ACC112 (cell line): ENCODE results near the gene KRT5.

Source experiments
- H2AFZ ChIP-seq: fragments of 200-600 bp; sonication (generic); one replicate; pipeline ENCODE4 v1.6.0; 2017; ENCODE audit warnings: antibody characterized with exemption, low read length; ENCODE audit not compliant: unreplicated experiment
- H3K27ac ChIP-seq: fragments of 200-600 bp; sonication (generic); 2 replicates; pipeline ENCODE4 v1.5.1; 2014; ENCODE audit warnings: low read depth, mild to moderate bottlenecking, antibody characterized with exemption, low read length, moderate library complexity
- H3K27me3 ChIP-seq: fragments of 200-600 bp; sonication (generic); 2 replicates; pipeline ENCODE4 v1.6.1; 2014; ENCODE audit warnings: mild to moderate bottlenecking, antibody characterized with exemption, low read length, moderate library complexity, mixed read lengths; ENCODE audit not compliant: insufficient read depth
- H3K36me3 ChIP-seq: fragments of 200-600 bp; sonication (generic); 2 replicates; pipeline ENCODE4 v1.6.1; 2016; ENCODE audit warnings: mild to moderate bottlenecking, antibody characterized with exemption, low read length, moderate library complexity, mixed read lengths; ENCODE audit not compliant: insufficient read depth
- H3K4me1 ChIP-seq: fragments of 200-600 bp; sonication (generic); one replicate; pipeline ENCODE4 v1.6.1; 2016; ENCODE audit warnings: low read length, mixed read lengths; ENCODE audit not compliant: insufficient read depth, unreplicated experiment, control insufficient read depth
- H3K4me3 ChIP-seq: fragments of 200-600 bp; sonication (generic); 2 replicates; pipeline ENCODE4 v1.5.1; 2014; ENCODE audit warnings: mild to moderate bottlenecking, low read depth, low read length
- H3K79me2 ChIP-seq: fragments of 200-600 bp; sonication (generic); one replicate; pipeline ENCODE4 v1.6.0; 2016; ENCODE audit warnings: low read length; ENCODE audit not compliant: control insufficient read depth, unreplicated experiment, insufficient read depth

Gene KRT5

GRCh38 chr12:52519826-52520662 lies at the start of gene KRT5:
Gene KRT5 (minus strand): TSS chr12:52520394. CDS start chr12:52520296, 98 bp downstream.
- Histone ChIP-seq H3K4me1 (peaks cover 6% of the 10 kb centered on the region), H2AFZ (no peak within 1 kb of the TSS), H3K4me3 (no peak within 1 kb of the TSS), H3K36me3 (no peaks in the 10 kb centered on the region), H3K27me3 (no peaks in the 10 kb centered on the region), H3K27ac (no peak within 1 kb of the TSS), H3K79me2 (no peaks in the 10 kb centered on the region)

GRCh38 chr12:52568111-52568510 lies 47.9 kb upstream of the KRT5 start:
- H2AFZ ChIP-seq = no peak overlapping the region
- H3K27ac ChIP-seq = no peak overlapping the region
- no peaks in the 10 kb centered on the region for H3K4me1 ChIP-seq
- H3K36me3 ChIP-seq = no peaks in the 10 kb centered on the region
- no peak overlapping the region for H3K4me3 ChIP-seq
- peaks cover 88% of the 10 kb centered on the region for H3K27me3 ChIP-seq
- H3K79me2 ChIP-seq = no peaks in the 10 kb centered on the region

- H3K27ac ChIP-seq = no peak overlapping the region
- no peaks in the 10 kb centered on the region for H3K4me1 ChIP-seq
- no peak overlapping the region for H2AFZ ChIP-seq
- no peak overlapping the region for H3K4me3 ChIP-seq
- H3K27me3 ChIP-seq = peaks cover 84% of the 10 kb centered on the region
- no peaks in the 10 kb centered on the region for H3K79me2 ChIP-seq
- H3K36me3 ChIP-seq = no peaks in the 10 kb centered on the region
These were observed 46.7 kb upstream of the KRT5 start for GRCh38 chr12:52566847-52567291.

GRCh38 chr12:52564582-52564981 lies 44.4 kb upstream of the KRT5 start:
- Histone ChIP-seq H3K79me2 (no peaks in the 10 kb centered on the region), H3K36me3 (no peaks in the 10 kb centered on the region), H3K4me3 (no peak overlapping the region), H3K27me3 (peaks cover 83% of the 10 kb centered on the region), H3K27ac (no peak overlapping the region), H2AFZ (no peak overlapping the region), H3K4me1 (no peaks in the 10 kb centered on the region)

GRCh38 chr12:52561880-52562449 lies 41.8 kb upstream of the KRT5 start:
- H2AFZ ChIP-seq = no peak overlapping the region
- H3K27ac ChIP-seq = no peak overlapping the region
- H3K79me2 ChIP-seq = no peaks in the 10 kb centered on the region
- peaks cover 89% of the 10 kb centered on the region for H3K27me3 ChIP-seq
- H3K36me3 ChIP-seq = no peaks in the 10 kb centered on the region
- no peak overlapping the region for H3K4me3 ChIP-seq
- no peaks in the 10 kb centered on the region for H3K4me1 ChIP-seq

GRCh38 chr12:52559979-52560378 lies 39.8 kb upstream of the KRT5 start:
- H3K27ac ChIP-seq = no peak overlapping the region
- no peak overlapping the region for H2AFZ ChIP-seq
- H3K27me3 ChIP-seq = peaks cover 84% of the 10 kb centered on the region
- no peaks in the 10 kb centered on the region for H3K36me3 ChIP-seq
- no peaks in the 10 kb centered on the region for H3K79me2 ChIP-seq
- no peaks in the 10 kb centered on the region for H3K4me1 ChIP-seq
- no peak overlapping the region for H3K4me3 ChIP-seq

GRCh38 chr12:52558781-52559445 lies 38.7 kb upstream of the KRT5 start:
- Histone ChIP-seq H3K27ac (no peak overlapping the region), H3K4me1 (no peaks in the 10 kb centered on the region), H3K79me2 (no peaks in the 10 kb centered on the region), H3K36me3 (no peaks in the 10 kb centered on the region), H2AFZ (no peak overlapping the region), H3K27me3 (peaks cover 84% of the 10 kb centered on the region), H3K4me3 (no peak overlapping the region)

- no peaks in the 10 kb centered on the region for H3K79me2 ChIP-seq
- H3K4me3 ChIP-seq = no peak overlapping the region
- peaks cover 81% of the 10 kb centered on the region for H3K27me3 ChIP-seq
- no peak overlapping the region for H2AFZ ChIP-seq
- no peaks in the 10 kb centered on the region for H3K36me3 ChIP-seq
- H3K27ac ChIP-seq = no peak overlapping the region
- no peaks in the 10 kb centered on the region for H3K4me1 ChIP-seq
These were observed 37.3 kb upstream of the KRT5 start for GRCh38 chr12:52557476-52557875.

- Histone ChIP-seq H3K27me3 (peaks cover 83% of the 10 kb centered on the region), H3K79me2 (no peaks in the 10 kb centered on the region), H3K36me3 (no peaks in the 10 kb centered on the region), H3K4me3 (no peak overlapping the region), H3K27ac (no peak overlapping the region), H3K4me1 (peaks cover 4% of the 10 kb centered on the region), H2AFZ (no peak overlapping the region)
These were observed 35.4 kb upstream of the KRT5 start for GRCh38 chr12:52555577-52555976.

- Histone ChIP-seq H3K79me2 (no peaks in the 10 kb centered on the region), H3K4me3 (no peak within 1 kb of the TSS), H3K4me1 (peaks cover 4% of the 10 kb centered on the region), H3K27ac (no peak within 1 kb of the TSS), H2AFZ (no peak within 1 kb of the TSS), H3K27me3 (peaks cover 82% of the 10 kb centered on the region), H3K36me3 (no peaks in the 10 kb centered on the region)
These were observed 32.5 kb upstream of the KRT5 start, which contains the start of gene KRT71 for GRCh38 chr12:52552681-52553195. Gene KRT71 (minus strand): TSS chr12:52553145. CDS start chr12:52553077, 68 bp downstream.
